Measurements from ENCODE around the gene NAV3.

Gene NAV3

DNA sequence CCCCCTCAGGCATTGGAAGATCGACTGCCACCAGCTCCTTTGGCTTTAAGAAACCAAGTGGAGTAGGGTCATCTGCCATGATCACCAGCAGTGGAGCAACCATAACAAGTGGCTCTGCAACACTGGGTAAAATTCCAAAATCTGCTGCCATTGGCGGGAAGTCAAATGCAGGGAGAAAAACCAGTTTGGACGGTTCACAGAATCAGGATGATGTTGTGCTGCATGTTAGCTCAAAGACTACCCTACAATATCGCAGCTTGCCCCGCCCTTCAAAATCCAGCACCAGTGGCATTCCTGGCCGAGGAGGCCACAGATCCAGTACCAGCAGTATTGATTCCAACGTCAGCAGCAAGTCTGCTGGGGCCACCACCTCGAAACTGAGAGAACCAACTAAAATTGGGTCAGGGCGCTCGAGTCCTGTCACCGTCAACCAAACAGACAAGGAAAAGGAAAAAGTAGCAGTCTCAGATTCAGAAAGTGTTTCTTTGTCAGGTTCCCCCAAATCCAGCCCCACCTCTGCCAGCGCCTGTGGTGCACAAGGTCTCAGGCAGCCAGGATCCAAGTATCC lies 288.7 kb downstream of the NAV3 start:
- DNase-seq (ENCODE audit: low read depth, low spot score), result no peak

DNA sequence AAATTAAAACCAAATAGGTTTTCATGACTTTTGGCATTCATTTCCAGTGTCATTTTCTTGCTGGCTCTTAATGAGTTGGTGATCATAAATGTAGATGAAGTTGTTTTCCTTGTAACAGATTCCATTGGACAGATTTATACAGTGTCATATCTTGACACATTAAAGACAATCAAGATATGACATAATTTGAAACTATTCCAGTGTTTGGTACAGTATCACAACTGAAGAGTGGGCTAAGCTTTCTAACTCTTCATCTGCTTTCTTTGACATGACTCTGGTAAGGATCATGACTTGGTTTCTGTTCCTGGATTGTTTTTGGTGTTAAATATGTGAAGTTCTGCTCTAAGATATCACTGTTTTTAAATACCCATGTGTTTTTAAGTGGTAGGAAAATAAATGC lies 289.6 kb downstream of the NAV3 start:
- no peak for DNase-seq (ENCODE audit: low read depth, low spot score)

DNA sequence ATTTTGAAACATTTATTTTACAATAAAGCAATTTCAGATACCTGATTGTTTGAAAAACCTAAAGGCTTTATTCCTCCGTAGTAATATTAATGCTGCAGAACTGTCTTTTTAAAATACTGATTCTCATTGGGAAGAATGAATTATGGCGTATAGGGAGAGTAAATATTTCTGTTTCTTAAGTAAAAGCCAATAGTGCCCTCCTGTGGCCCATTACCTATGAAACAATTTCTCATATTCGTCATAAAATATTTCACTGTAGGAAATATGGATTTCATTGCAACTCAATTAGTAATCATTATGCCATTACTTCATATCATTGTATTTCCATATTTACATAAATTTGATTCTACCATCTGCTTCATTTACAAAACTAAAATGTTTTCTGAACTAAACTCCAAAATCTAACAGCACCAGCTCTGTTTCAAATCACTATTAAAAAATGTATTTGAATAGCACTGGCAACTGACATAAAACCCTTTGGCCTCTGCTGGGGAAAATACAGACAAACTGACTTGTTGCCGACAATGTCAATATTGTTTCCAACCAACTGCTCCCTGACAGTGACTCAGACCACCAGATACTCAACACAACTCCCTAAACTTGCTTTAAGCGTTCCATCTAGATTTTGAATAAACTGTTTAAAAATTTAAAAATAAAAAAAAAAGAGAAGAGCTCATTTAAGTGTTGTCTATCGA lies 290.3 kb downstream of the NAV3 start:
- no peak for DNase-seq (ENCODE audit: low read depth, low spot score)

DNA sequence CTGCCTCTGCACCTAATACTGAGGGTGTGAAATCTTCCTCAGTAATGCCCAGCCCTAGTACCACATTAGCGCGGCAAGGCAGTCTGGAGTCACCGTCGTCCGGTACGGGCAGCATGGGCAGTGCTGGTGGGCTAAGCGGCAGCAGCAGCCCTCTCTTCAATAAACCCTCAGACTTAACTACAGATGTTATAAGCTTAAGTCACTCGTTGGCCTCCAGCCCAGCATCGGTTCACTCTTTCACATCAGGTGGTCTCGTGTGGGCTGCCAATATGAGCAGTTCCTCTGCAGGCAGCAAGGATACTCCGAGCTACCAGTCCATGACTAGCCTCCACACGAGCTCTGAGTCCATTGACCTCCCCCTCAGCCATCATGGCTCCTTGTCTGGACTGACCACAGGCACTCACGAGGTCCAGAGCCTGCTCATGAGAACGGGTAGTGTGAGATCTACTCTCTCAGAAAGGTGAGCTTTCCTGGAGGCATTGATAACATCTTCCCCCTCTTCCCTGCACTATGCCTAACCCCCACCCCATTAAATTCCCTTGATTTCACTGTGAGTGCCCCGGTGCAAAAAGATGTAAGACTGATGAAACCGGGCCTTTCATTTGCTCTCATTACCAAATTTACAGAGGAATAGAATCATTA lies 291.4 kb downstream of the NAV3 start:
- DNase-seq (ENCODE audit: low read depth, low spot score), result no peak

DNA sequence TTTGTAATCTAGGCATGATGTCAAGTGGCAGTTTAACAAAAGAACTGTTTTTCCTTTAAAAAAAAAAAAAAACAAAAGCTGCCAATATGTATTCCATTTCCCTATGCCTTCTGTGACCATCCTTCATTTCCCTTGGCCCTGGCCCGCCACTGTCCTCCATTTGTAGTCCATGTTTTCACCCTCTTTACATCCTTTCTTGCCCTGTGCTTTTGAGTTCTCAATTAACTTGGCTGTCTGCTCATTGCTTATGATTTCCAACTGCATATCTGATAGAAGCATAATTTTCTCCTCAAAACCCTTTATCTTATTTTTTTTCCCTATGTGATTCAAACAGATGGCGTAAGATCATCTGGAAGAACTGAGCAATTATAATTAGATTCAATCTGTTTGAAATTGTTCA lies 297.5 kb downstream of the NAV3 start:
- DNase-seq (ENCODE audit: low read depth, low spot score), result no peak

DNA sequence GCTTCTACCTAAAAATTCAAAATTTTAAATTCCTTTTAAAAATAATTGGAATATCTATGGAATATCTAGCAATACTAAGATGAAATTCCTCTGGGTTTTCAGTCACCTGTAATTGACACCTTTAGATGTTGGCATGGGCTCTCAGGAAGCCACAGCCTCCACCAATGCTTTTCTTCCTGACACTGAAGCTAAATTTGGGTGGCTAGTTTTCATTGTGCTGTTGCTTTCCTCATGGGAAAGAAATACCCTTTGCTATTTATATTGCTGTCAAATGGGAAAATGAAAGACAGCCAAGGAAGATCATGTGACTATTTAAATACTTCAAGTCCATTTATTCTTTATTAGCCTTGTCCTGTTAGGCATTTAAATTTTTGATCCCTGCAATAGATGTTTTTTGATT lies 313.0 kb downstream of the NAV3 start:
- DNase-seq (ENCODE audit: low read depth, low spot score), result no peak

DNA sequence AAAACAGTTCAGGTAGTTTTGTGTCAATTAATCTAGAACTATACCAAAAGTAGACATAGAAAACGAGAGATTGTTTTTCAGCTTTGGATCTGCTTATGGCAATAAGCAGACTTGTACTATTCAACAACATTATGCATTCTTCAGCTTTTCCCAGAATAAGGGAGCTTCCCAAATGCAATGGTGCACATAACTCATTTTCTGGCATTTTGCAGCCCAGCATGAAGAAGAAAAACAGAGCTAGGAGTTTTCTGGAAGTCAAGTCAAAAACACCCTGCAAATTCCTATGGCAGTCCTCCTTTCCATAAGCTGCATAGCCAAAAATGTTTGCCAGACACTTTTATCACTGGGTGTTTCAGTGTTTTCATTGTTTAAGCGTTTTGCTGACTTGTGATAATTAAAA lies 314.7 kb downstream of the NAV3 start:
- DNase-seq (ENCODE audit: low read depth, low spot score), result no peak

DNA sequence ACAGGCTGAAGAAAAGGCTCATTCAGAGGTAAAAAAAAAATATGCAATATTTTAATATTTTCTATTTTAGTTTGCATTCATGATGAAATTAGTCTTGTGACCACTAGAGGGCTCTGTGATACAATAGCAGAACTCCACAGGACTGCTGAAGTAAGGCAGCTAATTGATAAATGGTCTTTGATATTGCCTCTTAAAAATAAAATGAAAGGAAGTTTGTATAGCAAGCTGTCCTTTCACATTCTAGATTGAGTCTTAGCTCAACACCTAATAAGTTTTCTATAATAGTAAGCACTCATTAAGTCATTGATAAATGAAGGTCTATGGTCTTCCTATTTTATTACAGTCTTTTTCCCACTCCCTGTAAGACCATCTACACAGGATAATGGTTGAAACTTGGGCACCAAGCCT lies 315.7 kb downstream of the NAV3 start:
- DNase-seq (ENCODE audit: low read depth, low spot score), result no peak

DNA sequence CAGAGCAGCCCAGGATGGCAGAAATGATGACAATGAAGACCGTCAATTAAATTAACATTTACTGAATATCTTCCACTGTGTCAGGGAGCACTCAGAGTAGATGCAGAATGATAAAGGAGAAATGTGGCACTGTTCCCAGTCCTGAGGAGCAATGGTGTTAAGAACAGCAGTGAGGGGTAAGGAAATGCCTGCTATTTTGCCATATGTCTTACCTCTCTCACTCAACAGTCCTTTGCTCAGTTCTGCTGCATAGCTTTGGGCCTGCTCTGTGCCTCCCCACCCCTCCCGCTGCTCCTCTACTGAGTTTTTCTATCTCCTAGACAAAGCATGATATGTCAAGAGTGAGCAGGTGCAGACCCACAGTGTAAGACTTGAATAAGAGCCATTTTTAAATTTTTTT lies 318.8 kb downstream of the NAV3 start:
- DNase-seq (ENCODE audit: low read depth, low spot score), result no peak

DNA sequence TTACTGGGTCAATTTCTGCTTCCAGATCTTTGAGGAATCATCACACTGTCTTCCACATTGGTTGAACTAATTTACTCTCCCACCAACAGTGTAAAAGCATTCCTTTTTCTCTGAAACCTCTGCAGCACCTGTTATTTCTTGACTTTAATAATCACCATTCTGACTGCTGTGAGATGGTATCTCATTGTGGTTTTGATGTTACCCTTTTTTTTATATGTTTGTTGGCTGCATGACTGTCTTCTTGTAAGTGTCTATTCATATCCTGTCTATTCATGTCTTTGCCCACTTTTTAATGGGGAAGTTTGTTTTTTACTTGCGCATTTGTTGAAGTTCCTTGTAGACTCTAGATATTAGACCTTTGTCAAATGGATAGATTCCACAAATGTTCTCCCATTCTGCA lies 324.9 kb downstream of the NAV3 start:
- DNase-seq (ENCODE audit: low read depth, low spot score), result no peak

DNA sequence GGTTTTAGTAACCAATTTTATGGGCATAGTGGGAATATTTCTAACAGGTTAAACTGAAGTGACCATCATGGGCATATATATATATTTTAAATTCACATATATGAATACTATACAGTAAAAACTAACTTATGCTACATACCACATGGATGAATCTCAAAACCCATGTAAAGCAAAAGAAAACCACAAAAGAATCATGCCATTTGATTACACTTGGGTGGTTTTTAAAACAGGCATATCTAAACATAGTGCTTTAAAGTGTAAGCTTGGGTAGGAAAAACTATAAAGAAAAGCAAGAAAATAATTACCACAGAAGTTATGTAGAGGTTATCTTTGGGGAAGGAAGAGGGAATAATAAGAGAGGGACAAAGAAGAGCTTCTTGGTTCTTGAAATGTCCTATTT lies 326.1 kb downstream of the NAV3 start:
- no peak for DNase-seq (ENCODE audit: low read depth, low spot score)

DNA sequence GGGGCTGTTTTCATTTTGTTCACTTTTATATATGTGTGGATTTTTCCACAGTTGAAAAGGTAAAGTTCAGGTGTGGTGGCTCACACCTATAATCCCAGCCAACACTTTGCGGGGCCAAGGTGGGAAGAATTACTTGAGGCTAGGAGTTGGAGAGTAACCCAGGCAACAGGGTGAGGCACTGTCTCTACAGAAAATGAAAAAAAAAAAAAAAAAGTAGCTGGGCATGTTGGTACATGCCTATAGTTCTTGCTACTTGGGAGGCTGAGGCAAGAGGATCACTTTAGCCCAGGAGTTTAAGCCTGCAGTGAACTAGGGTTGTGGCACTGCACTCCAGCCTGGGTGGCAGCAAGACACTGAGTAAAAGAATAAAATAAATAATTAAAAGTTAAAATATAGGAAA lies 326.5 kb downstream of the NAV3 start:
- DNase-seq (ENCODE audit: low read depth, low spot score), result no peak

DNA sequence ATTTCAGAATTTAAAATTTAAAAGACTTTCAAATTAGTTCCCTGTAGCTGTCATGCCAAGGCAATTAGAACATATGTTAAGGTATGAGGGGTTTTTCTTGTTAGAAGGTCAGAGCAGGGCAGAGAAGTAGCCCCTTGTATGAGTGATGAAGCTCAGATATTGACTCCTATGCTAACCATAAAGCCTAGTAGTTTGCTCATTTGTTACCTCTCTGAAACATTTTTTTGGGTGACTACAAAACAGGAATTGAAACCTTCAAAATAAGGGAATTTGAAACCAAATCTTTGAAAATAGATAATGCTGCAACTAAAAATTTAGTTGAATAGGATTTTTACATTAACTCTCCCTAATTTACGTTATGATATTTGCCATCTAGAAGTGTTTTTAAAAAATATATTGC lies 333.5 kb downstream of the NAV3 start:
- no peak for DNase-seq (ENCODE audit: low read depth, low spot score)

DNA sequence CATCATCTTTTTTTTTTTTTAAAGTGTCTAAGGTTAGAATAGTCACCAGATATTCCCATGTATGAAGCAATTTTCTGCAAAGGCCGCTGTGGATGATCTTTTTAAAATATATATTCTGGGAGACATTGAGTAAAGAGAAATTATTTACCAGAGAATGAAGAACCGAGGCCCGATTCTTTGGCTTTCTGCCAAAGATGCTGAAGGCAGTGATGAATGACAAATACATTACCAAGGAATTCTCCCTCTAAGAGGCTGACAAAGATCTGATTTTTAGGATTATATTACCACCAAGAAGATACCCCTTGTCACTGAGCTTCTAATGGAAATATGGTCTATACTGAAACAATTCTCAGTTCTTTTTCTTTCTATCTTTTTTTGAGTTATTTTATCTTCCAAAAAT lies 336.8 kb downstream of the NAV3 start:
- DNase-seq (ENCODE audit: low read depth, low spot score), result no peak

DNA sequence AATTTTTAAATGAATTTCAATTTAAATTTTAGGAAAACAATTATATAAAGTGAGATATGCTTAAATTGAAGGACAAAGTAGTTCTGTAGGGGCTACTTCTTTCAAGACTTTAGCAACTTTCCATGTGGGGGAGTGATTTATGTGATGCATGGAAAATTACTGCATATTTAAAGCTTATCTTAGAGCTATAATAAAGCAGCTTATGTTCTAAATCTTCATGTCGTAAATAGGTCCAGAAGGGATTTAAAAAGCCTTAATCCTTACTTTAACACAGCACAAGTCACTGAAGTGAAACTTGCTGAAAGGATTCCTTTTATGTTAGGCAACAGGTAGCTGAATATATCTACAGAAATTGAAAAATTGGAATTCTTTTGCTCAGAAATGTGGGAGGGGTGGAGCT lies 340.4 kb downstream of the NAV3 start:
- no peak for DNase-seq (ENCODE audit: low read depth, low spot score)

DNA sequence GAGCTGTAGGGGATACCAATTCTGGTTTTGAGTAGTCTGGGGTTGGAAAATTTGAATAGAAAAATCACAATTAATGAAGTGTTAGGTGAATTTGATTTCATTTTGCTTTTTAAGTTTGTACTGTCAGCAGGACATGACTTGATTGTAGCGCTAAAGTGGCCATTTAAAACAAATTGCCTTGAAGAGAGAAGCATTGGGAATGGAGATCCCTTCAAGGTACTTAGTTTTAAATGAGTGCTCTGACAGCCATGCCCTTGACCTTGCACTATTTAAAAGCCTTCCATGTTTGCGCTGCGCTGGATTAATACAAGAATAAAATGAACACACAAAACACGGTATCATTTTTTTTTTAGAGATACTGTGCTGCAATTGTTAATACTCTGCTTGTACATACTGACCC lies 345.9 kb downstream of the NAV3 start:
- no peak for DNase-seq (ENCODE audit: low read depth, low spot score)

DNA sequence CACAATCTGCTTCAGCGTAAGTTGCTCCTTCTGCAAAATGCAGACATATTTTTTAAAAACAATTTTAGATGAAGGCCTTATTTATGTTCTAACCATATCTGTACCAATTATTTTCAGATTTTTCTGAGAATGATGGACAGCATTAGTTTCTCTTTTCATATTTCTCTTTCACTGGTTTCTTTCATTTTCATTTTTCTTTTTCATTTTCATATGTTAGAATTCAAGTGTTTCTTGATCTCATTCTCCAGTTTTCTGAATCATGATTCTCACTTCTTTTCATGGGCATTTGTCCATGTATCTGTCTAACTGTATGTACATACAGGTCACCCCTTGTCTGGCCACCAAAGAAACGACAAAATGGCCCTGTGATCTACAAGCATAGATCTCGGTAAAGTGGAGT lies 346.6 kb downstream of the NAV3 start:
- no peak for DNase-seq (ENCODE audit: low read depth, low spot score)

DNA sequence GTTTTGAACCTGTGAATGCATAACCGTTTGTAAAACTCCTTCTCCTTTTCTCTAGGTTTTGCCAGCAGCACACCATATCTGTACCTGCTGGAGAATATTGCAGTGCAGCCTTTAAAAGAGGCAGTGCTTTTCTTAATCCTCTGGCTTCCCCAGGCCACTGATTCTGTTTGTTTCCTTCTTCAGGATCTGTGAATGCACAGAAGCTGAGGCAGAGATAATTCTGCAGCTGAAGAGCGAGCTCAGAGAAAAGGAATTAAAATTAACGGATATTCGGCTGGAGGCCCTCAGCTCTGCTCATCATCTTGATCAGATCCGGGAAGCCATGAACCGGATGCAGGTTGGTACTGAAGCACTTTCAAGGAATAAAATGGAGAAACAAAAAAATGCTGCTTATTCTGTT lies 348.7 kb downstream of the NAV3 start:
- DNase-seq (ENCODE audit: low read depth, low spot score), result no peak

DNA sequence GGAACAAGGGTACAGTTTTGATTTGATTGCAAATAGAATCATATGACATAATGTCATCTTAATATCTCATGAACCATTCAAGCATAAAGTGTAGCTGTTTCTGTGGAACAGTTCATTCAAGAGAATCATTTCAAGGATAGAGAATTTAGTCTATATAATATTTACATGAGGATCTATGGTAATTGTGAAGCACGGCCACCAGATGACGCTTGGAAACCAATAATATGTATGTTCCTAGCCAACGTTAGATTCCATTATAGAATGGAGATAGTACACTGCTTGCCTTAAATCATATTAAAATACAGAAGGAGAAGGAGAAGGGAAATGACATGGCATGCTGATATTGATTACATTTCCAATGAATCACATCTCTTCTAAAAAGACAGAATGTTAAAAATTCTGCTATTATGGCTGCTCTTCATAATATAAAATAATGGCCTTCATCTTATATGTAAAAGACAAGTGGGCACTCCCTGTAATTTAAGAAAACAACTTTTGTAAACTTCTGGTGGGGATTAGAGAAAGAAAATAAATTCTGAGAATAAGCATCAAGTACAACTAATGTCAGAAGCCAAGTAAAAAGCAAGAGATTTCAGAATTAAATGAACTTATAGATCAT lies 351.0 kb downstream of the NAV3 start:
- DNase-seq (ENCODE audit: low read depth, low spot score), result no peak

DNA sequence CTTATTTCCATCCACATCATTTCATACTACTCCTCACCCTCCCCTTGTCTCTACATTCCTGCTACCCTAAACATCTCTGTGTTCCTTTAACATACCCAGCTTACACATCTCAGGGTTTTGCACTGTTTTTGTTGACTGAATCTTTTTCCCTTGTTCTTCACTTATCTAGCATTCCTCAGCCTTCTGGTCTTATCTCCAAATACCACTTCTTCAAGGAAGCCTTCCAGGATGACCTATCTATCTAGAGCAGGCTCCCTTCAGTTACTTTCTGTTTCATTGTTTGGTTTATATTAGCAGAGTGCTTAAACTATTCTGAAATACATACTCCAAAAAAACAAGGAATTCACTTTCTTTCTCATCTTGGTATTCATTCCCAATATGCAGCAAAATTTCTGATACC lies 353.1 kb downstream of the NAV3 start:
- no peak for DNase-seq (ENCODE audit: low read depth, low spot score)

DNA sequence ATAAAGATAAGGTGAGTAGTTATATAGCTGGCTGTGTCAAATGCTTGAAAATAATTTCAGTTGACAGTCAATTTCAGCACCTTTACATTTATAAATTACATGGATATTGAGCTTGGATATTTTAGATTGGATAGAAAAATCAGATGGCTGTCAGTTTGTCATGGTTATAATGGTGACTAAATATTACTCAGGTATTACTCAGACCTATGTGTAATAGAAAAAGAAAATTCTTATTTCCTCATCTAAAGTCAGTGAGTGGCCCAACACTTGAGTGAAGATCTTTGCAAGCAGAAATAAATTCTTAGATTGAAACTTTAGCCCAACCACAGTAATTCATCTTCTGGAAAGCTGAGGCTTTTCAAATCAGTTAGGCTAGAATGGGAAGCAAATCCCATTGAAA lies 354.4 kb downstream of the NAV3 start:
- DNase-seq (ENCODE audit: low read depth, low spot score), result no peak

DNA sequence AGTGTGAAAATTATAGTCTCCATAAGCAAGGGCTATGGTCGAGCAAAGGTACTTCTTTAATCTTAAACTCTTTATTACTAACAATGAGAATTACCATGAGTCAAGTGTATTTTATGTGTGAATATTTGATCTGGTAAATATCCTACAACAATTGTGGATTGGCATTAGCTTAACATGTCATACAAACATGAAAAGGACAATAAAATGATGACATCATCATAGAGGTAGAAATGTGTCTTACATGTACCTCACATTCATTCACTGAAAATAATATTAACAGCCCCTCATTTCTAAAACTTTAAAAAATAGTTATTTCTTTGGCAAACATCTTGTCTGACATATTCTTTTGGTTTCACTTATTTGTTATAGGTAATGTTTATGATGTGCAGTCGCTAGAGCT lies 355.0 kb downstream of the NAV3 start:
- DNase-seq (ENCODE audit: low read depth, low spot score), result no peak

DNA sequence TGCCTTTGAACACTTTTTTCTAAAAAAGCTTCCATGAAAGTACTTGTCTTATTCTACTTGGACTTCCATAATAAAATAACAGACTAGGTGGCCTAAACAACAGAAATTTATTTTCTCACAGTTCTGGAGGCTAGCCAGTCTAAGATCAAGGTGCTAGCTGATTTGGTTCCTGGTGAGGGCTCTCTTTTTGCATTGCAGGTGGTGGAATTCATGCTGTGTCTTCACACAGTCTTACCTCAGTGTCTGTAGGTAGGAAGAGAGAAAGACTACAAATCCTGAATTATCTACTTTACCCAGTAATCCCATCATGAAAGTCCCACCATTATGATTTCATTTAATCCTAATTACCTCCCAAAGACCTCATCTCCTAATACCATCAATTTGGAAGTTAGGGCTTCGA lies 356.0 kb downstream of the NAV3 start:
- no peak for DNase-seq (ENCODE audit: low read depth, low spot score)
